Subcutaneous abdominal adipose tissue (tissue), 5 donors: ENCODE measurements around the gene DPYSL3.

Experiments
- H3K27ac ChIP-seq: one replicate; pipeline ENCODE4 v1.7.0; 2013; ENCODE audit warnings: low read depth, mild to moderate bottlenecking, inconsistent platforms, low read length, moderate library complexity
- H3K27me3 ChIP-seq, 5 donors: one replicate each; pipeline ENCODE4 v1.7.0; 2013; ENCODE audit warnings: low read length in 5 of 5, inconsistent platforms in 1 of 5; ENCODE audit not compliant: control insufficient read depth in 5 of 5, insufficient read depth in 4 of 5
- H3K36me3 ChIP-seq, 5 donors: one replicate each; pipeline ENCODE4 v1.7.0; 2013; ENCODE audit warnings: low read length in 5 of 5; ENCODE audit not compliant: control insufficient read depth in 5 of 5, insufficient read depth in 5 of 5
- H3K4me1 ChIP-seq, 5 donors: one replicate each; pipeline ENCODE4 v1.7.0; 2013; ENCODE audit warnings: low read length in 5 of 5, mild to moderate bottlenecking in 3 of 5, moderate library complexity in 1 of 5; ENCODE audit not compliant: control insufficient read depth in 5 of 5, insufficient read depth in 5 of 5
- H3K4me3 ChIP-seq, 5 donors: one replicate each; pipeline ENCODE4 v1.7.0; 2013; ENCODE audit warnings: low read length in 5 of 5, low read depth in 1 of 5
- H3K9ac ChIP-seq, 5 donors: one replicate each; pipeline ENCODE4 v1.7.0; 2013; ENCODE audit warnings: low read length in 5 of 5, mild to moderate bottlenecking in 4 of 5, moderate library complexity in 3 of 5
- H3K9me3 ChIP-seq, 5 donors: one replicate each; pipeline ENCODE4 v1.7.0; 2013; ENCODE audit warnings: low read length in 5 of 5; ENCODE audit not compliant: control insufficient read depth in 5 of 5
- donor health status: healthy.
- donor health status: healthy.
- donor health status: healthy.
- donor health status: healthy.
- donor health status: healthy.

The DPYSL3 gene

DNA sequence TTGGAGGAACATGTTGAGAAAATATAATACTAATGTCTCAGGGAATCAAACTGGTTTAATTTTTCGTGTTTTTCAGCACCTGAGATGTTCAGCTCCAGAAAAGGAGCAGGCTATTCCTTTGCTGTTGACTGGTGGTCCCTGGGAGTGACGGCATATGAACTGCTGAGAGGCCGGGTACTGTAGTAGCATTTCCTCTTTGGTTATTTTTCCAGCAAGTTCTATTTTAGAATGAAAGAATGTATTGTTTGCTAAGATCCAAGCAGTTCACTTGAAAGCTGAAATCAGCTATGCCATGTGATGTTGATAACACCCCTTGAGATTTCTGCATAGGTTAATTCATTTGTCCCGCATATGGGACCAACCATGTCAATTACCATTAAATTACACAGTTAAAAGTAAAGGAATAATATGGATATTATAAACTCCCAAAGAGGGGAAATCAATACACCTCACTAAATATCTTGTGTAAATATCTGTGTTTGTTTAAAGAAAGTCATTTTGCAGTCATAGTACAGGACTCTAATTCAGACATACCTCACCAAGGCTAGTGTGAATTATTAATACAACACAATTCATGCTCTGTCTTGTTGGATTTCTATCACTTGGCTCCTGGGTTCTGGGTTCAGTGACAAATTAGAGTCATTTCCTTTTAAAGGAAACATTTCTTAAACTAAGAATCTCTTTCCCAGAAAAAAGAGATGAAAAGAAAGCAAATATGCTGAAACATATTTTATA lies 148.3 kb downstream of the DPYSL3 start:
- Histone ChIP-seq H3K9ac (no peak overlapping the region), H3K27ac (no peak overlapping the region), H3K36me3 (no peaks in the 10 kb centered on the region), H3K4me3 (no peak overlapping the region), H3K27me3 (no peaks in the 10 kb centered on the region), H3K4me1 (peaks cover 0 to 5% (median 0%) of the 10 kb centered on the region in 5 donors), H3K9me3 (peaks cover 0 to 4% (median 0%) of the 10 kb centered on the region in 5 donors)

DNA sequence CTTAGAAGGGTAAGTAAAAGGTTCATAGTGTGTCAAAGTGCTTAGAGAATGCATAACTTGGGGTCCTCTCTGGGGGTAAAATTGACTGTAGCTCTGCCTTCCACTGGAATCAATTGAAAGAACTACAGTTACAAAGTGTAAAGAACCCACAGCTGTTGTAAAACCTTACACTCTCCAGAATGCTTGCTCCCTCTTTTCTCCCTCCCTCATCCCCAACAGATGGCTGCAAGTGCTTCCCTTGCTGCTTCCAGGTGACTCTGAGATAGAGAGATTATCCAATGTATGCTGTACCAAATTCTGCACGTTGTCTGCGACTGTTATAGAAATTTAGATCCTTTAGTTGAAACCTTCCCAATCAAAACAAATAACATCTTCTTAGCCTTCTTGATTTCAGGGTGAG lies 149.1 kb downstream of the DPYSL3 start:
- H3K4me1 ChIP-seq = no peaks in the 10 kb centered on the region
- H3K9ac ChIP-seq = no peak overlapping the region
- peaks cover 0 to 4% (median 0%) of the 10 kb centered on the region in 5 donors for H3K9me3 ChIP-seq
- no peak overlapping the region for H3K27ac ChIP-seq
- H3K36me3 ChIP-seq = no peaks in the 10 kb centered on the region
- no peaks in the 10 kb centered on the region for H3K27me3 ChIP-seq
- H3K4me3 ChIP-seq = no peak overlapping the region

DNA sequence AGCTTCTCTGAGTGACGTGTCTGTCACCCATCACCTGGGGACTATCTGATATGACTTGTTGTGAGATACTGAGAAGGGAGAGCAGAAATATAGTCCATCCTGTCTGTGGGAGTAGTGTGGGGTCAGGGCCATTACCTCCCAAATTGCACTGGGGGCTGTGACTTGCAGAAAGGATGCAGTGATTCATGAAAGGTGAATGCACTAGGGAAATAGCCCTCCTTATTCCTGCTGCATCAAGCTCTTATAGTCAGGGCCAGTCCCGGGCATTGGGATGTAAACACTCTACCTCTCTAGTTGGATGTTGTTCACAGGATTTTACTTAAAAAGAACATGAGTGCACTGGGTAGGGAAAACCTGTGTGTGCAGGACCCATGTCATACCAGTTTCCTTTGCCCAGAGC lies 150.3 kb downstream of the DPYSL3 start:
- no peaks in the 10 kb centered on the region for H3K27me3 ChIP-seq
- H3K27ac ChIP-seq = no peak overlapping the region
- H3K4me1 ChIP-seq = no peaks in the 10 kb centered on the region
- peaks cover 0 to 4% (median 0%) of the 10 kb centered on the region in 5 donors for H3K9me3 ChIP-seq
- no peak overlapping the region for H3K4me3 ChIP-seq
- no peak overlapping the region for H3K9ac ChIP-seq
- H3K36me3 ChIP-seq = no peaks in the 10 kb centered on the region

DNA sequence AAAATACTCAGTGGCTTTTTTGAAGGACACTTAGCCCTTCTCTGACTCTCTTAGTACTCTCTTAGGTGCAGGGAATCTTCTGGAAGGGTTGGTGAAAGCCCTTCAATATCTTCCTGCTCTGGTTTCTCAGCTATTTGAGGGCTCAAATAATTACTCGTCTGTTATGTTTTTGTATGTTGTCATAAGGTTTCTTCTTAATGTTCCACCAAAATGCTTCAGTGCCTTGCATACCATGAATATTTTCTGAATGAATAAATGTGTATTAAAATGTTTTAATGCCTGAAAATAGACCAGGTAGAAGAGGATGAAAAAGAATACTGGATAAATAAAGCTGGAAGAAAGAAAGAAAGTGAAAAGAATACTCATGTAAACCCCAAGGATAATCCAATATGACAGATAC lies 150.8 kb downstream of the DPYSL3 start:
- no peak overlapping the region for H3K9ac ChIP-seq
- H3K27me3 ChIP-seq = no peaks in the 10 kb centered on the region
- H3K27ac ChIP-seq = no peak overlapping the region
- H3K4me1 ChIP-seq = no peaks in the 10 kb centered on the region
- H3K4me3 ChIP-seq = no peak overlapping the region
- H3K36me3 ChIP-seq = no peaks in the 10 kb centered on the region
- no peaks in the 10 kb centered on the region for H3K9me3 ChIP-seq

DNA sequence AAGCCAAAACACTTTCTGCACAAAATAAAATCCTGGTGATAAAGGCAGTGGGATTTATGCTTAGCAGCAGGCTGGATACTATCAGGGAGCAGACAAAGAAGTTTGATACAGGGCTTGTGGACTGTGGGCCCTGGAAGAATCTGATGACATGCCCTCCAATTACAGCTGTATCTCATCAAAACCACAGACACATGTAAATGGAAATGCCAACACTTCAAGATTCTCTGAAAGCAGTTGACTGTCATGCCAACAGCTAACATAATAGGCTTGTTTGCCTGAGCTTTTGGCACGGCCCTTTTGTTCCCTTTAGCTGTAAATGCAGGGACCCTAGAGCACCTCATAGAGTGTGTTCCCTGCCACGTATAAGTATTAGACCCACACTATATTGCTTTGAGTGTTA lies 160.6 kb downstream of the DPYSL3 start:
- no peaks in the 10 kb centered on the region for H3K27me3 ChIP-seq

DNA sequence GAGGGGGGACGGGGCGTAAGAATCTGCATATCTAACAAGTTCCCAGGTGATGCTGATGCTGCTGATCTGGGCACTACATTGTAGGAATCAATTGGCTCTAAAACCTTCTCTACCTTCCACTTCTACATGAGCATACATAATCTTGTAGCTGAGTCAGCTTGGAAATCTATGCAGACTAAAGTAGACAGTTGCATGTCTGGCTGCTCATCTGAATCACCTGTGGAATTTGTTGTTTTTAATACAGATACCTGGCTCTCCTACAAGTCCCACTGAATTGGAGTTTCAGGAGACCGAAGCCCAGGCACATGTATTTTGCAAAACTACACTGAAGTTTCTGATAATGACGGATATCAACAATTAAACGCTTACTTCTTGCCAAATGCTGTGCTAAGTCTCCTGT lies 161.4 kb downstream of the DPYSL3 start:
- Histone ChIP-seq H3K36me3 (no peaks in the 10 kb centered on the region), H3K27ac (no peak overlapping the region), H3K4me1 (peaks cover 0 to 7% (median 0%) of the 10 kb centered on the region in 5 donors), H3K27me3 (no peaks in the 10 kb centered on the region), H3K9me3 (no peaks in the 10 kb centered on the region), H3K4me3 (no peak overlapping the region), H3K9ac (no peak overlapping the region)

More for the DNA sequence above, 160.6 kb downstream of the DPYSL3 start:
- H3K27ac ChIP-seq = no peak overlapping the region
- H3K9me3 ChIP-seq = no peaks in the 10 kb centered on the region
- H3K4me3 ChIP-seq = no peak overlapping the region
- H3K4me1 ChIP-seq = peaks cover 0 to 7% (median 0%) of the 10 kb centered on the region in 5 donors
- H3K36me3 ChIP-seq = no peaks in the 10 kb centered on the region
- no peak overlapping the region for H3K9ac ChIP-seq

DNA sequence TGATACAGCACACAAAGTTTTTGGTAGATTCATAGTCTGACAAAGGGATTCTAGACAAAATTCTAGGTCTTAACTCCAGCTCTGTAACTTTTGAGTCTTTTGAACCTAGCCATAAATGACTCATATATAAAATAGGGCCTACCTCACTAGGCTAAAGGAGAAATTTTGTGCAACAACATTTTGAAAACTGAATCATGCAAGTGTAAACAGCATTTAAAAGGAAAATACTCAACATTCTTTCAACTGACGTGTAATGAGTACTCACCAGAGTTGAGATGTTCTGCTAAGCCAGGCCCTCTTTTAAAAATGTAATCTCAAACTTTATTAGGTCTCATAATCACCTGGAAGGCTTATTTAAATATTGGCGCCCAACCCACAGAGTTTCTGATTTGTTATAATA lies 161.8 kb downstream of the DPYSL3 start:
- no peaks in the 10 kb centered on the region for H3K36me3 ChIP-seq
- H3K4me1 ChIP-seq = peaks cover 0 to 7% (median 0%) of the 10 kb centered on the region in 5 donors
- no peaks in the 10 kb centered on the region for H3K27me3 ChIP-seq
- no peak overlapping the region for H3K9ac ChIP-seq
- no peaks in the 10 kb centered on the region for H3K9me3 ChIP-seq
- peak overlapping the region; percentile 28 for H3K27ac ChIP-seq
- H3K4me3 ChIP-seq = no peak overlapping the region

DNA sequence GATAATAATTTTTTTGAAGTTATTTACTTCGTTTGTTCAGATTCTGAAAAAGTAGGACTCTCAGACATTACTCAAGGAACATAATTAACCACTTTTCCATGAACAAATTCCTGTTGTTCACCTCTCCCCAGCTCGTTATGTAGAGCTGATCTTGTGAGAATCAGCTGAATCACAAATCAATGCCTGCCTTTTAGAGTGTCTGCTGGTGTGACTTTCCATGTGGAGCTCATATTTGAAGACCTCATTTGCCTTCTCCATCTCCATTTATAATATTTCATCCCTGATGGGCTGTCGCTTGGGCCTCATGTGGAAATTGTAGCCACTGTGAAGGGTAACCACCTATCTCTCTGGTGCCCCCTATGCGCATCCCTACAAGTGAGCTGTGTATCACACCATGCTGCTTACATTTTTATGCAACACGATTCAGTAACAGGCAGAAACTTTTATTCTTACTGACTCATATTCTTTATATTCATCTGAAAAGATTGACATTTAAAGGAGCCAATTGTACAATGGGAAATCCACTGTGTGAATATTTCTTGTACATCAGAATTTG lies 163.8 kb downstream of the DPYSL3 start:
- H3K9me3 ChIP-seq = no peaks in the 10 kb centered on the region
- H3K4me1 ChIP-seq = peaks cover 0 to 7% (median 0%) of the 10 kb centered on the region in 5 donors
- no peak overlapping the region for H3K27ac ChIP-seq
- H3K4me3 ChIP-seq = no peak overlapping the region
- no peaks in the 10 kb centered on the region for H3K36me3 ChIP-seq
- H3K9ac ChIP-seq = no peak overlapping the region
- H3K27me3 ChIP-seq = no peaks in the 10 kb centered on the region

DNA sequence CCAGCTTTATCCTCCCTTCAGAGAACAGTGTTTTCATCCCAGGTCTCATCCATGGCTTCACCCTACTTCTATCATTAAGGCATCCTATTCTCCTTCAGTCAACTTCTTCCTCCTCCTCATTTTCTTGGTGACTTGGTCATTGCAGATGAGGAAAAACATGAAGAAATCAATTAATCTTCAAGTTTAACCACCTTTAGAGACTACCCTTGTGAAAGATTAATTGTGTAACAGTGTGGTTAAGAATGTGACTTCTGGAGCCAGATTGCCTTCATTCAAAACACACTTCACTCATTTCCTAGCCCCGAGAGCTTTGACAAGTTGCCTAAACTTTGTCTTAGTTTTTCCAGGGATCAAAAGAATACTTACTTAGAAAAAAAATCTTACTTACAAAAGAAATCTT lies 165.0 kb downstream of the DPYSL3 start:
- Histone ChIP-seq H3K27ac (no peak overlapping the region), H3K36me3 (no peaks in the 10 kb centered on the region), H3K4me1 (peaks cover 0 to 7% (median 0%) of the 10 kb centered on the region in 5 donors), H3K9ac (no peak overlapping the region), H3K27me3 (no peaks in the 10 kb centered on the region), H3K4me3 (no peak overlapping the region), H3K9me3 (no peaks in the 10 kb centered on the region)

DNA sequence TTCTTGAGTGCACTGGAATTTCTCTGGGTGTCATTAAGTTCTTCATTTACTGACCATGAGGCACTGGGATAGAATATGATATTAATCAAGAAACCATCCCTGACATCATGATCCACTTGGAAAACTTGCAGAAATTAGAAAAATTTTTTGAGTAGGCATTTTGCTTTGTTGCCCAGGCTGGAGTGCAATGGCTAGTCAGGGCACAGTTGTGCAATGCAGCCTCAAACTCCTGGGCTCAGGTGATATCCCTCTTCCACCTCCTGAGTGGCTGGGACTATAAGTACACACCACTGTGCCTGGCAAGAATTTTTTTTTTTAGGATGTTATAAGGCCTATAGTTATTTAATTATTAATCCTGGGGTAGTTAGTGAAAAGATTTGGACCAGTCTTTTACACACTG lies 168.5 kb downstream of the DPYSL3 start:
- no peak overlapping the region for H3K9ac ChIP-seq
- peaks cover 0 to 5% (median 4%) of the 10 kb centered on the region in 5 donors for H3K9me3 ChIP-seq
- H3K27ac ChIP-seq = no peak overlapping the region
- H3K27me3 ChIP-seq = no peaks in the 10 kb centered on the region
- H3K36me3 ChIP-seq = no peaks in the 10 kb centered on the region
- no peak overlapping the region for H3K4me3 ChIP-seq
- H3K4me1 ChIP-seq = peaks cover 0 to 7% (median 0%) of the 10 kb centered on the region in 5 donors
